ENCODE results near the gene CALU.

- no peak for TF ChIP-seq POLR2A (IDR thresholded peaks at IDR 0.05; ENCODE audit: low read length)
- TF ChIP-seq GATA1 (IDR thresholded peaks at IDR 0.05; ENCODE audit: low read depth, low read length) = no peak
Observed at GRCh38 chr7:128738570-128739047, 550 bp upstream of the CALU start.

Measured in erythroblast (primary cell).